Hepatic stellate cell (primary cell): ENCODE results near the gene DECR2.
A peak's percentile ranks its signal among the peaks of the same experiment; 100 is the strongest.
"Not testable (repeated sequence)": the region's sequence is repeated elsewhere in the genome, so short reads cannot be mapped to it uniquely, and the experiment has no call there.

Experiments used
- DNase-seq: peaks from one replicate; pipeline ENCODE4 v3.0.0; 2011; ENCODE audit warnings: low spot score

DECR2 gene

DNA sequence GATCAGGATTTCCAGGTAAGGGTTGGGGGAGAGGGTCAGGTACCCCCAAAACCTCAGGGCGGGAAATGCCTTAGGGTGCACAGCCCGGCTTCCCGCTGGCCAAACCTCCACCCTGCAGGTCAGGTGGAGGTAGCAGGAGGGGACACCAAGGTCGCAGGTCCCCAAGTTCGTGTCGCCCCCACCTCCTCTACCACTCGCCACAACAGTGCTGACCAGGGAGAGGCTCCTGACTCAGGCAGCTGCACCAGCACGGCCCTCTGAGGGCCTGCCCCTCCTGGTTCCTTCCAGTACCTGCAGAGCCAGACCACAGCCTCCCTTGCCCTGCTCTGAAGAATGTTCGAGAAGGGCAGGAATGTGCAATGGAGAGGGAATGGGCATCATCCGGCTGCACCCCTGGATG lies 35.2 kb upstream of the DECR2 start:
- DNase-seq: no peak

DNA sequence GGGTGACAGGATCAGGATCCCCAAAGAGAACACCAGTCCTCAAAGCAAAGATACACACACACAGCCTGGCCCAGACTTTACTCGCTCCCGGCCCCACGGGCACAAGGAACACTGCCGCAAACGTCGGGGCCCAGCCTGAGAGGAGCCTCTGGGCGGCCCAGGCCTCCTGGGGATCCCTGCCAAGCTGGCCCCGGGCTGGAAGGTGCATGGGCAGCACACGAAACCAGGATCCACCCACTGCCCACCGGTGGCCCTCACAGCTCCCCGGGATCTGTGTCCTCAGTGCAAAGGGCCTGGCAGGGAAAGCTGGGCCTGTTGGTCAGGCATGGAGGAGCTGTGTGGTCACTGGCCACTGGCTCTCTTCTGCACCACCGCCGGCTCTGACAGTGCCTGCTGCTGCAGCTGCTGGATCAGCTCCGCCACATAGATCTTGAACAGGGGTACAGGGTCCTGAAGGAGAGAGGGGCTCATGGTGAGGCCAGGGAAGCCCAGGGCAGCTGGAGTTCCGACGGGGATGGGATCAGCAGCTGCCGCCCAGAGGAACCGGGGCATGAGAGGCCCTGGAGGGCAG lies 34.3 kb upstream of the DECR2 start:
- no peak for DNase-seq

DNA sequence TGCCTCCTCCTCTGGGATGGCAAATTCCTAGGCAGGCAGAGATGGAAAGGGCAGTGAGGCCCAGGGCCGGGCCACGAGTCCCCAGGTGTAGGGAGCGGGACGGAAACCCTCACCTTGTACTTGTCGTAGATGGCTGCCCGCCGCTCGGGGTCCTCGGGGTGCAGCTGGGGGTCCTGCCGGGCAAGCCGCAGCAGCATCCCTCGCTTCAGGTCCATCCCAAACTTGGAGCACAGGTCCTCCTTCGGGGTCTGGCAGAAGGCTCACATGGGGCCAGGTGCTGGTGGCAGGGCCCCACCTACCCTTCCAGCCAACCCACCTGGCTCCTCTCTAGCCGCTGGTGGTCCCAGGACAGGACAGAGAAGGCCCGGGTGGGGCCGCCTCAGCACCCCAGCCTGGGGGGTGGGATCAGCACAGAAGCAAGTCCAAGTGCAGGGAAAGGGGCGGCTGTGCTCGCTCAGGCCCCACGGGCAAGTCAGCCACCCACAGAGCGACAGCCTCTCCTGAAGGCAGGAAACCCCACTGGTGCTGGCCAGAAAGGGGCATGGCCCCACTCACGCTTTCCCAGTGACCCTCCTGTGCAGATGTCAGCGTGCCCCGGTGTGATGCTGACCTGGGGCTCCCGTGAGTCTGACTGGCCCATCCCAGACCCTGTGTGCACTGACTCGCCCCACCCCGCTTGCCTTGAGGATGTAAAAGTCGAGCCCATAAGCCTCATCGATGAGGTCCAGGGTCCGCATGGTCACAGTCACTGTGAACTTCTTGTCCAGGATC lies 33.1 kb upstream of the DECR2 start:
- no peak for DNase-seq

DNA sequence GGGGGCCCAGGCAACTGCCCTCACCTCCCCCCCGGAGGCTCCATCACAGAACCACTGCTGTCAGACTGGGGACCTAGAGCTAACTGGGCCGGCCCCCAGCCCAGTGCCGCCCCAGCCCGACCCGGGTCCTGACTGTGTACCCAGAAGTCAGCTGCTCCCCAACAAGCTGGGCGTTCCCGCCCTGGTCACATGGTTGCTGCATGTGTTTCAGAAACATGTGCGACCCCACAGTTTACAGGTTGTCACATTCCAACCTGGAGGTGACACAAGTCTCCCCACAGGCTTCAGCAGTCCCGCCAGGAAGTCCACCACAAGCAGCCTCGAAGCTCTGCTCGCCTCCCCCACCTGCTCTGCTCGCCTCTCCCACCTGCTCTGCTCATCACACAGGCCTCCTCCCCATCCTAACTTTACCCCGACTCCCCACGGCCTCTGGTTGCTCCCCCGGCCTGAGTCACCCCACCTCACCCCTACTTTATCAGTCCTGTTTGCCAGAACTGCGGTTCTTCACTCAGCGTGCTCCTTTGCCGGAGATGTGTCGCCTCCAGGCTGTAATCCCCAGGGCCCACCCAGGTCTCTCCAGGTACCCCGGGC lies 32.3 kb upstream of the DECR2 start:
- DNase-seq: no peak

DNA sequence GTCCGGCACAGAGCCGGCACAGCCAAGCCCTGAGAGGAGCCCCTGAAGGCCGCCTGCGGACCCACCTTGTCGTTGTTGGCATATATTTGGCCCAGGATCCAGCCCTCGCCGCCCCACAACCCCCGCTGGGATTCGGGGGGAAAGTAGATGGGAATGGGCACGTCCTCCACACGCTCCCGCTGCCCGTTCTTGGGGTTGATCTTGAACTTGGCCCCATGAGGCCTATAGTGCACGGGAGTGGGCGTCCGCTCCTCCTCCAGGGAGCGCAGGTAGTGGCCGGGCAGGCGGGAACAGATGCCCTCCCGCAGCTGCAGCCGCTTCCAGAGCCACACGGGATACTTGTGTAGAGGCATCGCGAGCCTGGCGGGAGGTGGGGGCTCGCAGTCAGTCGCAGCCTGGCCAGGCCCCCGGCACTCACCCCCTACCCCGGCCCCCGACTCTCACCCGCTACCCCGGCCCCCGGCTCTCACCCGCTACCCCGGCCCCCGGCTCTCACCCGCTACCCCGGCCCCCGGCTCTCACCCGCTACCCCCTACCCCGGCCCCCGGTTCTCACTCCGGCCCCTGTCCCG lies 31.7 kb upstream of the DECR2 start:
- no peak for DNase-seq

DNA sequence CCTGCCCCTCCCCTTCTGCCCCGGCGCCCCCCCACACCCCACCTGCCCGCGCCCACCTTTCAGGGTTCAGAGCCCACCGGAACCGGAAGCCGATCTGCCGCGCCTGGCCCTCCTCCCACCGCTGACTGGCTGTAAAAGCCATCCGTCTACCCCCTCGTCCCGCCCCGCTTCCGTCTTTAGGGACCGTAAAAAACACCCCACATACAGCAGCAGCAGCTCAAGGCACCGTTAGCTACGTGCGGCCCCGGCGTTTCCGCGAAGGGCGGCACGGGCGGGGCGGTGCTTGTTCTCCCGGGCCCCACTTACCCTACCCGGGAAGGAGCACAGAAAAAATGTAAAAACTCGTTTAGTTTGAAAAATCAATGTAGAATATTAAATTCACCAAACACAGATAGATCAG lies 31.2 kb upstream of the DECR2 start, which contains the start of gene MRPL28:
Gene MRPL28, minus strand, starts transcription at position 96 of the 400 bp plus-strand sequence. CDS start 320 bp downstream, outside the sequence.
- DNase-seq: peak; percentile 99

DNA sequence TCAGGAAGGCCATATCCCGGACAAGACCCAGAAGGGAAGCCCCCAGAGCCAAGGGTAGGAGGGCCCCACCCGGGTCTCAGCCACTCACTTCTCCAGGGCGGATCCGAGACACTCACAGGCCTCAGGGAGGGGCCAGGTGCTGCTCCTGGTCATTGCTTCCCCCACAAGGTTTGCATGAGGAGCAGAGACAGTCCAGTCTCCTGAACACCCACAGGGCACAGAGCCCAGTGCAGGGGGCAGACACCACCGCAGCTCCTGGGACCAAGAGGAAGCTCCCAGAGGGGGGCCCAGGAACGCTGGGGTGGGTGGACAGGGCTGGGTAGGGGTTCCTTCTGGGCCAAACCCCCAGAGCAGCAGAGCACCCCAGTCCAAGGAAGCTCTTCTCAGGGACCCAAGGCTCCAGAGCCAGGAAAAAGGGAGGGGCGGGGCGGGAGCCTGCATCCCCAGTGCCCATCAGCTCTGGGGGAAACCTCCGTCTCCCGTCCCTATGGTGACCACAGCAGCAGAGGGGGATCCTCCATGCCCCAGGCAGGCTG lies 30.6 kb upstream of the DECR2 start:
- no peak for DNase-seq

DNA sequence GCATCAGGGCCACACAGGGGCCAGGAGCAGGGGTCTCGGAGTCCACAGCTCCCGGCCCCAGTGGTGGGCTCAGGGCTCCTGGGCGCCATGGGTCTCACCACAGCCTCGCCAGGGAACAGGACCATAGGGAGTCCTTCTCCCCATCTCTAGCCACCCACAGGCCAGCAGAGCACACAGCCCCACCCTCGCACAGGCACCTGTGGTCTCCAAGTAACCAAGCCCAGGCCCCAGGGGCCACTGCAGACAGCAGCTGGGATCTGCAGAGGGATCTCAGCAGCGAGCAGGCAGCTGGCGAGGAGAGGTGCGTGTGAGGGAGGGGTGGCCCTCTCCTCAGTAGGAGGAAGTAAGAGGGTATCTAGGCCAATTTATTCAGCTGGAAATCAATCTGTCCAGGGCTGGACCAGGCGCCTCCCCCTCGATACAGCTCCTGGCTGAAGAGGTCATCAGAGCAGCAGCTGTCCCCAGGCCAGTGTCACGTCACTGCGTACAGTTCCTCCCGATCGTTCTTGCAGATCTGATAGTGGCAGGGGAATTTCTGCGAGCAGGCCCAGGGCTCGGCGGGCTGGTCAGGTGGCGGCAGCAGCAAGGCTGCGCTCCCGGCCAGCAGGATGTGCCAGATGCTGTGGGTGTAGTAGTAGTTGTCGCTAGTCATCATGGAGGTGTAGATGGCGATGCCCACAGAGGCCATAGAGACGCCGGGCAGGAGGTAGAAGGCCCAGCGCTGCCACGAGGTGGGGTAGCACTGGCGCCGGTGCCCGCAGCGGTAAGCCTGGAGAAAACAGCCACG lies 30.0 kb upstream of the DECR2 start:
- no peak for DNase-seq

DNA sequence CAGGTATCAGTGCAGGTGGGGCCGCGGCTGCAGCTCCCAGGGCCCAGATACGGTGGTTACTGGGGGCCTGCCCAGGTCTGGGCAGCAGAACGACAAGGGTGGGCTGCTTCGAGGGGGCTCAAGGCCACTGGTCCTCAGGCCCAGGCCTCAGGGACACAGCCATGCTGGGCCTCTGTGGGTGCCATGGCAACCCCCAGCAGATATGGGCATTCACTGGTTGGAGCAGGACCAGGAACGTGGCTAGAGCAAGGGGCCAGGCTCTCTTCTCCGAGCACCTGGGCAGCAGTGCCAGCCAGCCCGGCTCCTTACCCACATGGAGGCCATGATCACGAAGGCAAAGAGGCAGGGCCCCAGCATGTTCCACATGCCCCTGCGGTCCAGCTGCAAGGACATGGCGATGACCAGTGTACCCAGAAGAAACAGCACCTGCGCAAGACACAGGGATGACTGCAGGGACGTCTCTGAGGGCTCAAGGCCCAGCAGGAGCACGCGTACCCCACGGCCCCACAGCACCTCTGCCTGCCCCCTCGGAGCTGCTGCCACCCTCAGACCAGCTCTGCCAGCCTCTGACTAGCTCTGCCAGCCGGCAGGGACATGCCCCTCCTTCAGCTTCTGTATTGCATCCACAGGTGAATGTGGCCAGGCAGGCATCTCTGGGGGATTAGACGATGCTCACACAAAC lies 29.2 kb upstream of the DECR2 start:
- DNase-seq: no peak

DNA sequence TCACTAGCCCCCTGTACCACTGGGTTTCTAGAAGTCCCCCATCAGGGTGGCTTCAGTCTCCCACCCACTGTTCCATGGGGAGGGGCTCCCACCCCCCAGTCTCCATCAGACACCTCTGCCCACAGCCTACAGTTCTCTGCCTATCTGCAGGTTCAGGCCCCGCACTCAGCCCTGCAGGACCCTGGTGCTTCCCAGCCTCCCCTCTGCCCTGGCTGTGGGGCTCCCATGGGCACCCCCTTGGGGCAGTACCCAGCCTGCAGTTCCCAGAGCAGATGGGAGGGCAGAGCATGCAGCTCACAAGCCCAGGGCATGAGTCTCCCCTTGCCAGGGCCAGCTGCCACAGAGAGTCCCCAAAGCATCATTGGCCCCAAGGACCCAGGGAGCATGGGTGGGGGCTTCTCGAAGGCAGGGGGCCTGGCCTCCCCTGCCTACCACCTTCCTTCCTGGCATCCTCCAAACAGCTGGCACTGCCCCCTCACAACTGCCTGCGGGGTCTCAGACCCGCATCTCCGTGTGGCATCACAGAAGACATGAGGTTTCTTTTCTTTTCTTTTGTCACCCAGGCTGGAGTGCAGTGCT lies 28.6 kb upstream of the DECR2 start:
- DNase-seq: no peak

DNA sequence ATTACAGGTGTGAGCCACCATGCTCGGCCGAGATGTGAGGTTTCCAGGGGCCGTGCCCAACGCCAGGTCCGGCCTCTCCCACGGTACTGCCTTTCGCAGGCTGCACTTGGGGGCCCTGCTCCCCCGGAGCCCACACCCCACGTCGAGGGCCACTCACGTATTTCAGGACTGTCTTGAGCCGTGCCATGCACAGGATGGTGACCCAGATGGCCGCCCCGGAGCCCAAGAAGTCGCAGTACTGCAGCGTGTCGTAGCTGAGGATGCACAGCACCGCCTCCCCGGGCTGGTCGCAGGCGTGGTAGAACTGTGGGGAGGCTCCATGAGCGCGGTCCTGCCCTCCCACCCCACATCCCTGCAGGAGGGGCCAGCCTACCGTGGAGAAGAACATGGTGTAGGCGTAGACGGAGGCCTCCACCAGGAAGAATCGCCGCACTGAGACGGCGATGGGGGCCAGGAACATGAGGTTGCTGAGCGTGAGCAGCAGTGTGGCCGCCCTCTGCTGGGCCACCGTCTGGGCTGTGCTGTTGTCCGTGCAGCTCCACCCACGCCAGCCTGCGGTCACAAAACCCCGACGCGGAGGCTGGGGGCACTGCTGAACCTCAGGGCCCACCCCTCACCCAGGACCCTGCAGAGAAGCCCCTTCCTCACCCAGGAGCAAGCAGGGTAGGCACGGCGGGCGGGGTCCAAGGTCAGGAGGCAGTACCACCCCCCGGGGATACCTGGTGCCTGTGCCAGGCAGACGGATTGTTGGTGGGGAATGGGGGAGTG lies 27.7 kb upstream of the DECR2 start:
- DNase-seq: no peak

DNA sequence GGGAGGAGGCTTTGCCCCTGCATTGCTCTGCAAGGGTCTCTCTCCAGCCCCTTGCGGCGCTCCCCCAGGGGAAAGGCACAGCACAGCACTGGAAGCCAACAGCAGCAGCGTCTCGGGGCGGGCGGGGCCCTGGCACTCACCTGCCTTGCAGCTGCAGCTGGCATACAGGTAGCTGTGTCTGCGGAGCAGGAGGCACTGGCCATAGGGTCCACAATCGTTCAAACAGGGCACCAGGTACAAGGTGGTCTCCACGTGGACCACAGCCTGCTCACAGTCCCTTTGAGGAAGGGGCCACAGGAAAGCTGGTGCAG lies 27.1 kb upstream of the DECR2 start:
- no peak for DNase-seq

DNA sequence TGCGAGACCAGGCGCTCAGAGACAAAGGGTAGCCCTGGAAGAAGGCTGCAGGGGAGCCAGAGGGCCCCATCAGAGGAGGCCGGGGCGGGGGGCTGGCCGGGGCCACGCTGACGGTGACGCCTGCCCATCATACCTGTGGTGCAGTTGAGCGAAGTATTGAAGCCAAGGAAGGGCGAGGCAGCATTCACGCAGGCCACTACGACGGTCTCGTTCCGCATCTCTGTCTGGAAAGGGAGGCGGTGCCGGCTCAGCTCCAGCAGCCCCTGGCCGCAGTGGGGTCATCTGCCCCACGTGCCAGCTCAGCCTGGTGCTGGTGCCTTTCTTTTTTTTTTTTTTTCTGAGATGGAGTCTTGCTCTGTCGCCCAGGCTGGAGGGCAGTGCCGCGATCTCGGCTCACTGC lies 26.5 kb upstream of the DECR2 start:
- no peak for DNase-seq

DNA sequence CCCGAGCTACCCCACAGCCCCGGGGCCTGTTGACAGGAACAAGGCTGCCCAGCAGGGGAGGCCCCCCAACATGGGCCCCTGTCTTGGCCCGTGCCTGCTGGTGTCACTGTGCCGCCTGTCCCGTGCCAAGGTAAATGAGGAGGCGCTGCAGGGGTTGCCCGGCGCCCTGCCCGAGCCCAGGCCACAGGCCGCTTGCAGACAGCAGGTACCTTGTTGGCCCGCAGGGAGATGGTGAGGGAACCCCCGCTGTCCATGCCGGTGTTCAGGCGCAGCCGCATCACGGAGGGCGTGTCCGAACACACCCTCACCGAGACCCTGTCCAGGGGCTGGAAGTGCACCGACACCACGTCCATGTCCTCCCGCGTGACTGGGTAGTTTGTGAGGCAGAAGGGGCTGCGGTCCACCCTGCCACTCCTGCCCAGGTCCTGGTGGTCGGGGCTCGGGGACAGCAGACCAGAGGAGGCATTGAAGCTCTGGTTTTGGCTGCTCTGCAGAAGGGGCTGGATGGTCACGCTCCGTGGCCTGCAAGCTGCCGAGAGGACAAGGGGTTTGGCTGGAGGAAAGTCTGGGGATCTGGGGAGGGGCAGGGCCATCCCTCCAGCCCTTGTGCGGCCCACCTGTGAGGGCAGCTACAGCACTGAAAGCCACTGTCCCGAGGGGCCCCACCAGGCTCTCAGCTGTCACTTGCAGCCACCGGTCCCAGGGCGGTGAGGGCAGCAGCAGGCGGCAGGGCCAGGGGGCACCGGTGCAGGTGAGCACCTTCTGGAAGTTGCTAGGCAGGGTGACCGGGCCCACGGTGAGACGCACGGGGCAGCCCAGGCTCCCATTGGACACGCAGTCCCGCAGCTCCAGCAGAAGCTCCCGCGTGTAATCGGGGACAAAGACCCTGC lies 25.5 kb upstream of the DECR2 start:
- DNase-seq: no peak

DNA sequence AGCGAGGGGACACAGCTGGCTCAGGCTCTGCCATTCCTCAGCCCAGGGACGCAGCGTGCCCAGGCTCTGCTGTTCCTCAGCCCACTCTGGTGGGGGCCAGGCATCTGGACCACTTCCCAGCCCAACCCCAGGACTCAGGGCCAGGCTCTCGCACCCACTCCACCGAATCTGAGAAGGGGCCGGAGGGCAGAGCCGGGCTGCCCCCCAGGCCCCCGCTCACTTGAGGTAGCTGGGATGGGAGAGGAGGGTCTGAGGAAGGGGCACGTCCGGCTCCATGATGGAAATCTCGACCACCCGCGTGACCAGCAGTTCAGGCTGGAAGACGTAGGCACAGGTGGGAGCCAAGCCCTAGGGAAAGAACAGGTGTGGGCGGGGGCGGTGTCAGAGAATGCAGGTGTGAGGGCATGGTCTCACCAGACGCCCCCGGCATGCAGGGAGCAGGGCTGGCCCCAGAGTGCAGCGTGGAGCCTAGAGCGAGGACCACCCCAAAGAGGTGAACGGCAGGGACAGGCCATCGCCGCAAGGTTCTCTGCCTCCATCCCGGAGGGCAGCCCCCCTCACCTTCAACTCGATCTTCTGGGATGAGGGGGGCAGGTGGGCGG lies 24.8 kb upstream of the DECR2 start:
- no peak for DNase-seq

DNA sequence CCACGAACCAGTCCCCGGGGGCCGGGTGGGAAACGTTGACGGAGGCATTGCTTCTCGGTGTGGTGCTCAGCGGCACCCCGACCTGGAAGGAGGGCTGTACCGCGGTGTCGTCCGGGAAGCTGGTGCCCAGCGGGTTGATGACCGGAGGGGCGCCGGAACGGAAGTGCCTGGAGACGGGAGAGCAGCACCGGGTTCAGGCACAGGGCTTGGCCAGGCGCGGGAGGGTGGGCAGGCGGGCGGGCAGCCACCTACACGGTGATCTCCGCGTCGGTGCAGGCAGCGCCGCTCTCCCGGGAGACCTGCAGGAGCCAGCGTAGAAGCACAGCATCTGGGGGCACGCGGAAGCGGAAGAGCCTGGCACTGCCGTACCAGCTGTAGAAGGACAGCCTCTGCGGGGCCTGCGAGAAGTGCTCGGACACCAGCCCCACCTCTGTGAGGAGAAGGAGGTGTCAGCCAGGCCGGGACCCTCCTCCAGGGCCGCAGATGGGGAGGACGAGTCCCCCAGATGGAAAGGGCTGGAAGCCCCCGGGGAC lies 24.2 kb upstream of the DECR2 start:
- DNase-seq: no peak

DNA sequence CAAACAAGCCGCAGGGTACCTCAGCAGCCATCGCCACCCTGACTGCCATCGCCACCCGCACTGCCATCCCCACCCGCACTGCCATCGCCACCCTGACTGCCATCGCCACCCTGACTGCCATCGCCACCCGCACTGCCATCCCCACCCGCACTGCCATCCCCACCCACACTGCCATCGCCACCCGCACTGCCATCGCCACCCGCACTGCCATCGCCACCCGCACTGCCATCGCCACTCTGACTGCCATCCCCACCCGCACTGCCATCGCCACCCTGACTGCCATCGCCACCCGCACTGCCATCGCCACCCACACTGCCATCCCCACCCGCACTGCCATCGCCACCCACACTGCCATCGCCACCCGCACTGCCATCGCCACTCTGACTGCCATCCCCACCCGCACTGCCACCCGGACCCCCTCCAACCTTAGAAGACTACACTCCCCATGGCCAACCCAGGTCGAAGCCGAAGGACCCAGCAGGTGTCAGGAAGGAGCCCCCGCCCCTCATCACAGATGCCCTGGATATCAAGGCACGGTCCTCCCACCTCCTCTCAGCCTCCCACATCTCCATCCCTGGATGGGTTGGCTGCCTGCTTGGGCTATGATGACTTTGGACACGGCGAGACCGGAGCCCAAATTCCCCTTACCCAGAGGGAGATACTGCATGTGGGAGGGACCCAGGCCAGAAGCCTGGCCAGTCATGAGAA lies 23.4 kb upstream of the DECR2 start:
- DNase-seq: not testable (repeated sequence)

DNA sequence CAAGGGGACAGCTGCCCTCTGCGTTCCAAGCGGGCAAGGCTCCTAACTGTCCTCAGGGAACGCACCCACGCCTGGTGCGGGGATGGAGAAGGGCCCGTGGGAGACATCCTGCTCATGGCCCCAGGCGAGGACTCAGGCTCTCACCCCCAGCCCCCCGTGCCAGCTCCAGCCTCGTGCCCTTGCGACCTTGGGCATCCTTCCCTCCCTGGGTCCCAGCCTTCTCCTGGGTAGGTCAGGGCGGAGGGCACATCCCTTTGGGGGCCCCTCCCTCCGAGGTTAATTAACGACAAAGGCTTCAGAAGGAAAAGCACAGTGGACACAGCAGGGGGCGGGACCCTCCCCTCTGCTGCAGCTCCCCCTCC lies 22.9 kb upstream of the DECR2 start:
- DNase-seq: no peak
